Measurements from ENCODE around the gene DAAM2.

The DAAM2 gene

DNA sequence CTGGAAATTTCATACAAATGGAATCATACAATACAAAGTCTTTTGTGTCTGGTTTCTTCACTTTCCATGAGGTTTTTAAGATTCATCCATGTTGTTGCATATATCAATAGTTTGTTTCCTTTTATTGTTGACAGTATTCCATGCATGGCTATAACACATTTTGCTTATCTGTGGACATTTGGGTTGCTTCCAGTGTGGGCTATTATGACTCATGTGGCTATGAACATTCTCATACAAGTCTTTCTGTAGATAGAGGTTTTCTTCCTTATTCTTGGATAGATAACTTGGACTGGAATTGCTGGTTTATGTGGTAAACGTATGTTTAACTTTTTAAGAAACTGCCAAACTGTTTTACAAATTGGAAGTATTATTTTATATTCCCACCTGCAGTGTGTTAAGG lies 36.9 kb upstream of the DAAM2 start:
- Histone ChIP-seq H3K36me3 (ENCODE audit: control insufficient read depth, insufficient read depth, low read length) (no peaks in the 10 kb centered on the region), H3K4me3 (replicated peaks; ENCODE audit: low read depth, low read length) (no peak overlapping the region), H3K27me3 (replicated peaks; ENCODE audit: control insufficient read depth, insufficient read depth, low read length) (no peaks in the 10 kb centered on the region)
- TF ChIP-seq CTCF (IDR thresholded peaks at IDR 0.05; ENCODE audit: insufficient read depth, low read length, poor library complexity, severe bottlenecking) = no peak
- DNase-seq (ENCODE audit: extremely low read depth, insufficient read length) = no peak

DNA sequence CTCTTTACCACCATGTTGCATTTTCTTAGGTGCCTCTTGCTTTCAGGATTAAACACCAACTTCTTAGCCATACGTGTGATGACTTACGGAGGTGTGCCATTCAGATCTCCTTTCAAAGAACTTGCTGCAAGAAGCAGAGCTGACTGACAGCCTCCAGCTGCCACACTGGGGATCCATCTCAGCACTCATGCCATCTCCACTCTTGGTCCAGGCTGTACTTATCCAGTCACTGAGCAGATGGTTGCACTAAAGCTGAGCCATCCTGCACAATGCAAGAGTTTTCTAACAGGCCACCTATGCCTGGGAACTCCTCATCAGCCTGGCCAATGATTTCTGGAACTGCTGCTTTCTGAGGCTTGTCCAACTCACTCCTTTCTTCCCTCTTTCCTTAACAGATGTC lies 35.6 kb upstream of the DAAM2 start:
- no peak for DNase-seq (ENCODE audit: extremely low read depth, insufficient read length)
- Histone ChIP-seq H3K4me3 (replicated peaks; ENCODE audit: low read depth, low read length) (no peak overlapping the region), H3K27me3 (replicated peaks; ENCODE audit: control insufficient read depth, insufficient read depth, low read length) (no peaks in the 10 kb centered on the region), H3K36me3 (ENCODE audit: control insufficient read depth, insufficient read depth, low read length) (no peaks in the 10 kb centered on the region)
- no peak for TF ChIP-seq CTCF (IDR thresholded peaks at IDR 0.05; ENCODE audit: insufficient read depth, low read length, poor library complexity, severe bottlenecking)

DNA sequence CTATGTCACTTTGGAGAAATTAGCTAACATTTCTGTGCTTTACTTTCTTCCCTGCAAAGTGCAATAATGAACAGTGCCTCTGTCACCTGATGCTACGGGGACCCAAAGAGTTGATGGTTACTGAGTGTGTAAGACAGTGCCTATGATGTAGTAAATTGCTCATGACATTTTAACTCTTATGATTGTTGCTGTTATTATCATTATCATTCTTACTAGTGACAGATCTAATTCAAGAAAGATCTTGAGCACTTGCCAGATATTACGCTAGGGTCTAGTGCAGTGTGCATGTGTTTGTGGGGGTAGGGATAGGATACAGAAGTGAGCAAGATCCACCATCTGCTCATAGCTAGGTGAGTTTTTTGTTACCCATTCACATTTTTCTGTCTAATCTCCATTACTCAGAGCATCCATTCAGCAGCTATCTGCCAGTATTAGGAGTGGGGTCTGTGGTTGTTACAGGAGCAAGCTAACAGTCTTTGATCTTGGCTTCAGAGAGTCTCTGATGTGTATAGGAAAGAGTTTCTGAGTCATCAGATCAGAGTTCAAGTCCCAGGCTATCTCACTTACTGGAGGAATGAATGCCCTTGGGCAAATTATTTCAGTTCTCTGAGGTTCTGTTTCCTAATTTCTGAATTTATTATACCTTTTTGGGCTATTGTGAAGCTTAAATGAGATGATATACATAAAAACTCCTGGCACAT lies 33.1 kb upstream of the DAAM2 start:
- no peak for DNase-seq (ENCODE audit: extremely low read depth, insufficient read length)
- no peak overlapping the region for H3K4me3 ChIP-seq (replicated peaks; ENCODE audit: low read depth, low read length)
- no peaks in the 10 kb centered on the region for H3K27me3 ChIP-seq (replicated peaks; ENCODE audit: control insufficient read depth, insufficient read depth, low read length)
- no peaks in the 10 kb centered on the region for H3K36me3 ChIP-seq (ENCODE audit: control insufficient read depth, insufficient read depth, low read length)
- TF ChIP-seq CTCF (IDR thresholded peaks at IDR 0.05; ENCODE audit: insufficient read depth, low read length, poor library complexity, severe bottlenecking) = no peak

GRCh38 chr6:39760226-39760952 lies 31.8 kb upstream of the DAAM2 start:
- Histone ChIP-seq H3K36me3 (ENCODE audit: control insufficient read depth, insufficient read depth, low read length) (no peaks in the 10 kb centered on the region), H3K27me3 (replicated peaks; ENCODE audit: control insufficient read depth, insufficient read depth, low read length) (no peaks in the 10 kb centered on the region), H3K4me3 (replicated peaks; ENCODE audit: low read depth, low read length) (no peak overlapping the region)
- TF ChIP-seq CTCF (IDR thresholded peaks at IDR 0.05; ENCODE audit: insufficient read depth, low read length, poor library complexity, severe bottlenecking) = no peak
- DNase-seq (ENCODE audit: extremely low read depth, insufficient read length) = no peak

GRCh38 chr6:39765508-39766065 lies 26.6 kb upstream of the DAAM2 start:
- H3K4me3 ChIP-seq (replicated peaks; ENCODE audit: low read depth, low read length) = no peak overlapping the region
- H3K36me3 ChIP-seq (ENCODE audit: control insufficient read depth, insufficient read depth, low read length) = no peaks in the 10 kb centered on the region
- TF ChIP-seq CTCF (IDR thresholded peaks at IDR 0.05; ENCODE audit: insufficient read depth, low read length, poor library complexity, severe bottlenecking) = no peak
- no peaks in the 10 kb centered on the region for H3K27me3 ChIP-seq (replicated peaks; ENCODE audit: control insufficient read depth, insufficient read depth, low read length)
- no peak for DNase-seq (ENCODE audit: extremely low read depth, insufficient read length)

All from GM06990 (cell line).